GM12878 (cell line): ENCODE results near the gene OVOL3. TPM values are rescaled to one million over a fixed set of nuclear protein-coding genes. Genes with fewer than 3 reads are reported as not detected.

Source experiments
- ATAC-seq: fragments of 200-7000 bp; cut with Tn5 transposase; 3 replicates; pipeline ENCODE4 v1.9.1; 2020; ENCODE audit warnings: mild to moderate bottlenecking, moderate library complexity
- BruUV-seq: library from RNA; stranded (reverse); fragments of 400-500 nt; replicated peaks from 2 replicates; lab custom pipeline; 2021; lab: Mats Ljungman, UMichigan
- CTCF ChIA-PET: fragments of 300-600 bp; sonication (Branson Sonifier 250); formaldehyde crosslinking; extraction: SDS; loops from one replicate; lab custom pipeline; 2021; ENCODE audit warnings: inconsistent platforms; lab: Yijun Ruan, JAX
- POLR2A ChIA-PET: fragments of 350-600 bp; formaldehyde crosslinking; extraction: SDS; loops from one replicate; lab custom pipeline; 2021; ENCODE audit warnings: inconsistent platforms; lab: Charles Lee
- RAD21 ChIA-PET: fragments of 300-600 bp; sonication (Branson Sonifier 250); formaldehyde crosslinking; loops from one replicate; lab custom pipeline; 2023; ENCODE audit warnings: antibody characterized with exemption; ENCODE audit not compliant: unreplicated experiment; lab: Charles Lee
- SMC1A ChIA-PET: fragments of 300-600 bp; sonication (Branson Sonifier 250); formaldehyde crosslinking; loops from one replicate; lab custom pipeline; 2023; ENCODE audit not compliant: unreplicated experiment, uncharacterized antibody; lab: Charles Lee
- DNase-seq: peaks from one replicate; pipeline ENCODE4 v3.0.0-alpha.2; 2011; ENCODE audit warnings: low read depth, low spot score
- FAIRE-seq: peaks from 3 replicates; lab custom pipeline; 2011; peaks lifted over from hg19 to GRCh38; lab: Jason Lieb, UNC
- H2AFZ ChIP-seq: 2 replicates; pipeline ENCODE4 v1.6.0; 2011; ENCODE audit warnings: low read depth, low read length, control low read depth; ENCODE audit not compliant: control insufficient read depth
- H3K27ac ChIP-seq: 2 replicates; pipeline ENCODE4 v1.5.1; 2011; ENCODE audit warnings: control low read depth; ENCODE audit not compliant: control insufficient read depth, insufficient read depth
- H3K27me3 ChIP-seq, 2 experiments: replicated peaks in 1 of 2; 2 replicates each; pipeline versions ENCODE4 v1.6.0 to v1.6.1; 2011; ENCODE audit warnings: low read length in 1 of 2; ENCODE audit not compliant: control insufficient read depth in 2 of 2, insufficient read depth in 2 of 2
- H3K36me3 ChIP-seq, 2 experiments: 2 replicates each; pipeline ENCODE4 v1.5.1; 2011; ENCODE audit warnings: low read length in 1 of 2; ENCODE audit not compliant: control insufficient read depth in 2 of 2, insufficient read depth in 2 of 2
- H3K4me1 ChIP-seq: 2 replicates; pipeline ENCODE4 v1.6.1; 2011; ENCODE audit warnings: mild to moderate bottlenecking, low read length, moderate library complexity, mixed read lengths; ENCODE audit not compliant: control insufficient read depth, insufficient read depth
- H3K4me2 ChIP-seq: 2 replicates; pipeline ENCODE4 v1.6.0; 2011; ENCODE audit warnings: control low read depth; ENCODE audit not compliant: control insufficient read depth, insufficient read depth
- H3K4me3 ChIP-seq: fragments of 200-600 bp; sonication (generic); 2 replicates; pipeline ENCODE4 v1.5.1; 2016
- H3K79me2 ChIP-seq: 2 replicates; pipeline ENCODE4 v1.6.0; 2011; ENCODE audit warnings: low read length; ENCODE audit not compliant: control insufficient read depth, insufficient read depth
- H3K9ac ChIP-seq: 2 replicates; pipeline ENCODE4 v1.8.0; 2011; ENCODE audit warnings: low read length, control low read depth, mixed read lengths; ENCODE audit not compliant: control insufficient read depth, insufficient read depth
- H3K9me3 ChIP-seq: replicated peaks from 3 replicates; pipeline ENCODE4 v1.5.1; 2011; ENCODE audit warnings: mild to moderate bottlenecking, low read length; ENCODE audit not compliant: control insufficient read depth, insufficient read depth
- H4K20me1 ChIP-seq: 2 replicates; pipeline ENCODE4 v1.6.0; 2011; ENCODE audit not compliant: control insufficient read depth, insufficient read depth
- CHD1 ChIP-seq: IDR thresholded peaks from 2 replicates; pipeline ENCODE4 v1.6.1; 2012; ENCODE audit warnings: low read depth, low read length, improper control_type of control experiment
- CREM ChIP-seq: IDR thresholded peaks from 2 replicates; pipeline ENCODE4 v1.6.1; 2014; ENCODE audit warnings: antibody characterized with exemption, low read depth
- ELK1 ChIP-seq: IDR thresholded peaks from 2 replicates; pipeline ENCODE4 v1.6.1; 2012; ENCODE audit warnings: low read depth, low read length, improper control_type of control experiment
- ESRRA ChIP-seq: IDR thresholded peaks from 2 replicates; pipeline ENCODE4 v1.6.1; 2012; ENCODE audit warnings: mild to moderate bottlenecking, low read length, improper control_type of control experiment
- FOXK2 ChIP-seq: fragments of 450-650 bp; IDR thresholded peaks from 2 replicates; pipeline ENCODE4 v1.6.1; 2017; ENCODE audit warnings: mild to moderate bottlenecking, moderate library complexity
- JUNB ChIP-seq: IDR thresholded peaks from 2 replicates; pipeline ENCODE4 v1.6.1; 2016; ENCODE audit warnings: antibody characterized with exemption, mild to moderate bottlenecking
- KAT2A ChIP-seq: conservative IDR thresholded peaks from 2 replicates; pipeline ENCODE4 v1.6.1; 2011; ENCODE audit warnings: low read depth, low read length; ENCODE audit not compliant: control insufficient read depth
- NFIC ChIP-seq: IDR thresholded peaks from 2 replicates; pipeline ENCODE4 v1.6.1; 2012; ENCODE audit warnings: low read depth, mild to moderate bottlenecking, inconsistent platforms, low read length, moderate library complexity
- RAD51 ChIP-seq: fragments of 450-650 bp; IDR thresholded peaks from 2 replicates; pipeline ENCODE4 v1.6.1; 2016; ENCODE audit warnings: moderate library complexity, mild to moderate bottlenecking, inconsistent platforms
- REST ChIP-seq: IDR thresholded peaks from 2 replicates; pipeline ENCODE4 v1.6.1; 2012; ENCODE audit warnings: mild to moderate bottlenecking, low read depth, low read length
- STAT1 ChIP-seq: fragments of 450-650 bp; conservative IDR thresholded peaks from 2 replicates; pipeline ENCODE4 v1.6.1; 2014; ENCODE audit warnings: antibody characterized with exemption, mild to moderate bottlenecking
- TARDBP ChIP-seq: IDR thresholded peaks from 2 replicates; pipeline ENCODE4 v1.6.1; 2016; ENCODE audit warnings: borderline replicate concordance
- WGBS: methylation state at CpG from one replicate; pipeline ENCODE4 v1.1.6; 2016; ENCODE audit warnings: low lambda C conversion rate; ENCODE audit not compliant: insufficient replicate concordance, insufficient coverage; ENCODE audit errors: missing lambda C conversion rate; 5-methylcytosine and 5-hydroxymethylcytosine counted together
- in situ Hi-C: fragments of 300-500 bp; cut with MboI; formaldehyde crosslinking; loops from 9 replicates; pipeline ENCODE4 v1.14.3; 2018; ENCODE audit warnings: mixed read lengths
- intact Hi-C: fragments of 100-400 bp; cut with micrococcal nuclease; formaldehyde crosslinking; loops from one replicate; pipeline ENCODE4 v1.14.2; 2022; ENCODE audit not compliant: unreplicated experiment
- polyA plus RNA-seq, 11 experiments: library from polyadenylated mRNA; depleted of rRNA in 4 of 11; unstranded in 6 of 11; stranded (reverse) in 5 of 11; fragments of >200 nt; fragmentation: Nextera tagmentation in 4 of 11; fragmentation: Illumina TruSeq in 1 of 11; extraction: Ambion mirVana in 4 of 11; extraction: Trizol in 1 of 11; gene quantifications; 1 replicate in 1 of 11; 2 replicates in 10 of 11; pipeline versions ENCODE4 v1.2.1 to v1.2.3, GENCODE V29; 2011 to 2016; ENCODE audit warnings: inconsistent platforms in 2 of 11, missing spikeins in 2 of 11, low read depth in 1 of 11
- total RNA-seq, 4 experiments: library from RNA; depleted of rRNA in 3 of 4; stranded (reverse); fragments of >200 nt in 3 of 4; fragmentation: Illumina TruSeq in 1 of 4; extraction: Trizol in 1 of 4; gene quantifications; 2 replicates each; pipeline versions ENCODE4 v1.2.1 to v1.2.3, GENCODE V29; 2013 to 2021
- TF ChIP-seq, protein P1 (sequence below): fragments of 450-650 bp; IDR thresholded peaks from 2 replicates; pipeline ENCODE4 v1.6.1; 2017; ENCODE audit warnings: borderline replicate concordance
- TF ChIP-seq, protein P2 (sequence below): IDR thresholded peaks from 2 replicates; pipeline ENCODE4 v1.6.1; 2012; ENCODE audit warnings: improper control_type of control experiment, low read depth, low read length; ENCODE audit not compliant: insufficient replicate concordance

The OVOL3 gene
- total and polyA plus RNA-seq, 10 of the 15 experiments (the other 5 are each of a cell fraction or from before 2014, with no cell fraction given), result 0.43 TPM; not detected in 9

DNA sequence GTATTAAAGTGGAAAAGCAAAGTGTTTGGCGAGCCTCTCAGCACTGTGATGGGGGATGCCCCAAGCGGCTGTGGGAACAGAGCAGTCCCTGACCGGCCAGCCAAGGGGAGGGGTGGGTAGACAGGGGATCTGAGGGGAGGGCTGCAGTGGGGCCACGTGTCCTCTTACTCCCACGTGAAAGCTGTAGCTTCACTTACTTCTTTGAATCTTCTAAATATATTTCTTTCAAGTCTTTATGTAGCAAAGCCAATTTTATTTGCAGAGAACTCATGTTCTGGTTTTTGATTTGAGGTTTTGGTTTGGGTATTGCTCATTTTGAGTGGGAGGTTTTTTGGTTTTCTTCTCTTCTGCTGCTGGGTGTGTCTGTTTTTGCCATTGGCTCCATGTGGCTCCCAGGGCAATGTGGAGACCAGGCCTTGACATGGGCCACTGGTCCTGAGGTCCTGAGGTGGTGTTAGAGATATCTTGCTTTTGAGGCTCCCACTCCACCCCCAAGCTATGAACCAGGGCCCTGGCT is 17.7 kb upstream of the OVOL3 start:
- H3K27ac ChIP-seq, result no peak overlapping the region
- peak; percentile 77 for ATAC-seq
- H2AFZ ChIP-seq, result no peak overlapping the region; the same call in 1 of the 2 replicates
- peak overlapping the region; percentile 38; the same call in 1 of the 2 replicates for H3K4me2 ChIP-seq
- POLR2A ChIA-PET, result no interaction called here
- WGBS, result 0% methylated on average over 5 of the region's 5 CpGs
- in situ Hi-C loops (no loop called here), intact Hi-C loops (no loop called here)
- DNase-seq, result peak; percentile 19
- no peaks in the 10 kb centered on the region for H4K20me1 ChIP-seq
- FAIRE-seq, result no peak
- H3K9ac ChIP-seq, result no peak overlapping the region
- CTCF ChIA-PET, result no interaction called here
- BruUV-seq, result no TSS peak
- no peaks in the 10 kb centered on the region for H3K79me2 ChIP-seq
- no peak overlapping the region for H3K4me3 ChIP-seq
- RAD21 ChIA-PET, result no interaction called here
- H3K4me1 ChIP-seq, result peaks cover 13% of the 10 kb centered on the region
- SMC1A ChIA-PET, result no interaction called here
- H3K36me3 ChIP-seq, result peaks cover 0 to 32% of the 10 kb centered on the region in 2 experiments
- H3K27me3 ChIP-seq, result no peaks in the 10 kb centered on the region
- H3K9me3 ChIP-seq, result no peaks in the 10 kb centered on the region
- TF ChIP-seq ELK1, result no peak
- TF ChIP-seq RAD51, result peak; percentile 79
- TF ChIP-seq NFIC, result peak; percentile 42; the same call in 1 of the 2 replicates
- TF ChIP-seq CREM, result peak; percentile 13; the same call in 1 of the 2 replicates
- TF ChIP-seq, protein P1, sequence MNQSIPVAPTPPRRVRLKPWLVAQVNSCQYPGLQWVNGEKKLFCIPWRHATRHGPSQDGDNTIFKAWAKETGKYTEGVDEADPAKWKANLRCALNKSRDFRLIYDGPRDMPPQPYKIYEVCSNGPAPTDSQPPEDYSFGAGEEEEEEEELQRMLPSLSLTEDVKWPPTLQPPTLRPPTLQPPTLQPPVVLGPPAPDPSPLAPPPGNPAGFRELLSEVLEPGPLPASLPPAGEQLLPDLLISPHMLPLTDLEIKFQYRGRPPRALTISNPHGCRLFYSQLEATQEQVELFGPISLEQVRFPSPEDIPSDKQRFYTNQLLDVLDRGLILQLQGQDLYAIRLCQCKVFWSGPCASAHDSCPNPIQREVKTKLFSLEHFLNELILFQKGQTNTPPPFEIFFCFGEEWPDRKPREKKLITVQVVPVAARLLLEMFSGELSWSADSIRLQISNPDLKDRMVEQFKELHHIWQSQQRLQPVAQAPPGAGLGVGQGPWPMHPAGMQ, result no peak
- TF ChIP-seq, protein P2, sequence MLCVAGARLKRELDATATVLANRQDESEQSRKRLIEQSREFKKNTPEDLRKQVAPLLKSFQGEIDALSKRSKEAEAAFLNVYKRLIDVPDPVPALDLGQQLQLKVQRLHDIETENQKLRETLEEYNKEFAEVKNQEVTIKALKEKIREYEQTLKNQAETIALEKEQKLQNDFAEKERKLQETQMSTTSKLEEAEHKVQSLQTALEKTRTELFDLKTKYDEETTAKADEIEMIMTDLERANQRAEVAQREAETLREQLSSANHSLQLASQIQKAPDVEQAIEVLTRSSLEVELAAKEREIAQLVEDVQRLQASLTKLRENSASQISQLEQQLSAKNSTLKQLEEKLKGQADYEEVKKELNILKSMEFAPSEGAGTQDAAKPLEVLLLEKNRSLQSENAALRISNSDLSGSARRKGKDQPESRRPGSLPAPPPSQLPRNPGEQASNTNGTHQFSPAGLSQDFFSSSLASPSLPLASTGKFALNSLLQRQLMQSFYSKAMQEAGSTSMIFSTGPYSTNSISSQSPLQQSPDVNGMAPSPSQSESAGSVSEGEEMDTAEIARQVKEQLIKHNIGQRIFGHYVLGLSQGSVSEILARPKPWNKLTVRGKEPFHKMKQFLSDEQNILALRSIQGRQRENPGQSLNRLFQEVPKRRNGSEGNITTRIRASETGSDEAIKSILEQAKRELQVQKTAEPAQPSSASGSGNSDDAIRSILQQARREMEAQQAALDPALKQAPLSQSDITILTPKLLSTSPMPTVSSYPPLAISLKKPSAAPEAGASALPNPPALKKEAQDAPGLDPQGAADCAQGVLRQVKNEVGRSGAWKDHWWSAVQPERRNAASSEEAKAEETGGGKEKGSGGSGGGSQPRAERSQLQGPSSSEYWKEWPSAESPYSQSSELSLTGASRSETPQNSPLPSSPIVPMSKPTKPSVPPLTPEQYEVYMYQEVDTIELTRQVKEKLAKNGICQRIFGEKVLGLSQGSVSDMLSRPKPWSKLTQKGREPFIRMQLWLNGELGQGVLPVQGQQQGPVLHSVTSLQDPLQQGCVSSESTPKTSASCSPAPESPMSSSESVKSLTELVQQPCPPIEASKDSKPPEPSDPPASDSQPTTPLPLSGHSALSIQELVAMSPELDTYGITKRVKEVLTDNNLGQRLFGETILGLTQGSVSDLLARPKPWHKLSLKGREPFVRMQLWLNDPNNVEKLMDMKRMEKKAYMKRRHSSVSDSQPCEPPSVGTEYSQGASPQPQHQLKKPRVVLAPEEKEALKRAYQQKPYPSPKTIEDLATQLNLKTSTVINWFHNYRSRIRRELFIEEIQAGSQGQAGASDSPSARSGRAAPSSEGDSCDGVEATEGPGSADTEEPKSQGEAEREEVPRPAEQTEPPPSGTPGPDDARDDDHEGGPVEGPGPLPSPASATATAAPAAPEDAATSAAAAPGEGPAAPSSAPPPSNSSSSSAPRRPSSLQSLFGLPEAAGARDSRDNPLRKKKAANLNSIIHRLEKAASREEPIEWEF, result no peak
- TF ChIP-seq REST, result no peak
- TF ChIP-seq CHD1, result no peak
- no peak for TF ChIP-seq TARDBP
- TF ChIP-seq KAT2A, result no peak
- TF ChIP-seq STAT1, result no peak
- no peak for TF ChIP-seq ESRRA
- no peak for TF ChIP-seq FOXK2
- TF ChIP-seq JUNB, result peak; percentile 59; the same call in 1 of the 2 replicates
